CD4-positive, CD25-positive, alpha-beta regulatory T cell (primary cell): ENCODE results near the gene DKK2. TPM values are rescaled to one million over a fixed set of nuclear protein-coding genes. Genes with fewer than 3 reads are reported as not detected.

Experiments used
- ATAC-seq, 2 donors: fragments of 150-1000 bp; cut with Tn5 transposase; one replicate each; pipeline ENCODE4 v1.10.0; 2021; ENCODE audit warnings: low read depth in 2 of 2, moderate number of reproducible peaks in 2 of 2, moderate library complexity in 1 of 2
- DNase-seq, 3 donors: peaks; one replicate each; pipeline versions ENCODE4 v3.0.0 to v3.0.0-alpha.2; 2012 to 2022; ENCODE audit warnings: mixed read lengths in 1 of 3
- H3K27ac ChIP-seq: one replicate; pipeline ENCODE4 v1.7.0; 2013; ENCODE audit warnings: mild to moderate bottlenecking, low read length; ENCODE audit not compliant: insufficient read depth, poor library complexity, severe bottlenecking
- H3K27me3 ChIP-seq: one replicate; pipeline ENCODE4 v1.7.0; 2013; ENCODE audit warnings: low read length; ENCODE audit not compliant: control insufficient read depth, insufficient read depth
- H3K36me3 ChIP-seq: one replicate; pipeline ENCODE4 v1.7.0; 2013; ENCODE audit warnings: mild to moderate bottlenecking, low read length, moderate library complexity; ENCODE audit not compliant: control insufficient read depth, insufficient read depth
- H3K4me1 ChIP-seq: 2 replicates; pipeline ENCODE4 v1.7.0; 2013; ENCODE audit warnings: mild to moderate bottlenecking, low read length; ENCODE audit not compliant: insufficient read depth, control insufficient read depth, poor library complexity, severe bottlenecking
- H3K4me3 ChIP-seq: one replicate; pipeline ENCODE4 v1.7.0; 2013; ENCODE audit warnings: low read depth, mild to moderate bottlenecking, low read length, moderate library complexity
- H3K9me3 ChIP-seq, 2 experiments: 1 replicate in 1 of 2; 2 replicates in 1 of 2; pipeline ENCODE4 v1.7.0; 2013; ENCODE audit warnings: low read length in 2 of 2, mild to moderate bottlenecking in 1 of 2, moderate library complexity in 1 of 2; ENCODE audit not compliant: control insufficient read depth in 2 of 2
- H3K27ac Mint-ChIP-seq, 3 donors: one replicate each; pipeline ENCODE4 v1.8.0; 2020 to 2022; ENCODE audit warnings: mild to moderate bottlenecking in 3 of 3, mixed read lengths in 3 of 3, moderate library complexity in 2 of 3
- H3K27me3 Mint-ChIP-seq: one replicate; pipeline ENCODE4 v1.8.0; 2022; ENCODE audit warnings: mild to moderate bottlenecking, mixed read lengths
- H3K36me3 Mint-ChIP-seq: one replicate; pipeline ENCODE4 v1.8.0; 2020; ENCODE audit warnings: mixed read lengths
- H3K4me1 Mint-ChIP-seq, 4 donors: one replicate each; pipeline ENCODE4 v1.8.0; 2020 to 2022; ENCODE audit warnings: mixed read lengths in 4 of 4, mild to moderate bottlenecking in 1 of 4
- H3K4me3 Mint-ChIP-seq, 4 donors: one replicate each; pipeline ENCODE4 v1.8.0; 2020 to 2022; ENCODE audit warnings: mild to moderate bottlenecking in 4 of 4, mixed read lengths in 4 of 4, moderate library complexity in 3 of 4
- H3K9me3 Mint-ChIP-seq, 7 donors: one replicate each; pipeline ENCODE4 v1.8.0; 2020 to 2022; ENCODE audit warnings: mixed read lengths in 7 of 7, mild to moderate bottlenecking in 3 of 7, moderate library complexity in 2 of 7
- polyA plus RNA-seq, 4 donors: library from polyadenylated mRNA; unstranded; fragments of 300-500 nt; fragmentation: Illumina TruSeq; gene quantifications; one replicate each; pipeline ENCODE4 v1.2.3, GENCODE V29; 2021
- total RNA-seq: library from RNA; stranded (reverse); gene quantifications from one replicate; pipeline ENCODE4 v1.2.3, GENCODE V29; 2022

Gene DKK2
- total and polyA plus RNA-seq, 5 donors from 2014 or later = not detected

GRCh38 chr4:107034996-107035818 lies 906 bp downstream of the DKK2 start:
- H3K4me1 ChIP-seq = peaks cover 7% of the 10 kb centered on the region
- Mint-ChIP-seq H3K36me3 (no peaks in the 10 kb centered on the region), H3K27ac (peak overlapping the region in 1 of 3 donors; percentile 38), H3K4me1 (peaks cover 0 to 21% (median 2%) of the 10 kb centered on the region in 4 donors), H3K9me3 (peaks cover 0 to 5% (median 0%) of the 10 kb centered on the region in 7 donors), H3K27me3 (peaks cover 55% of the 10 kb centered on the region), H3K4me3 (peak overlapping the region in 1 of 4 donors; percentile 13)
- H3K36me3 ChIP-seq = no peaks in the 10 kb centered on the region
- H3K4me3 ChIP-seq = no peak overlapping the region
- ATAC-seq (no peak), DNase-seq (no peak)
- H3K9me3 ChIP-seq = no peaks in the 10 kb centered on the region
- peaks cover 12% of the 10 kb centered on the region for H3K27me3 ChIP-seq
- H3K27ac ChIP-seq = no peak overlapping the region

- Mint-ChIP-seq H3K4me1 (peaks cover 0 to 21% (median 2%) of the 10 kb centered on the region in 4 donors), H3K4me3 (peak overlapping the region in 1 of 4 donors; percentile 39), H3K36me3 (no peaks in the 10 kb centered on the region), H3K9me3 (peaks cover 0 to 5% (median 0%) of the 10 kb centered on the region in 7 donors), H3K27me3 (peaks cover 55% of the 10 kb centered on the region), H3K27ac (no peak overlapping the region)
- DNase-seq (peak in 1 of 3 donors; percentile 4), ATAC-seq (no peak)
- H3K9me3 ChIP-seq = no peaks in the 10 kb centered on the region
- peaks cover 12% of the 10 kb centered on the region for H3K27me3 ChIP-seq
- H3K36me3 ChIP-seq = no peaks in the 10 kb centered on the region
- no peak overlapping the region for H3K27ac ChIP-seq
- H3K4me3 ChIP-seq = no peak overlapping the region
- peaks cover 7% of the 10 kb centered on the region for H3K4me1 ChIP-seq
These were observed 1.8 kb downstream of the DKK2 start for GRCh38 chr4:107034091-107034995.

GRCh38 chr4:107027379-107027778 lies 8.7 kb downstream of the DKK2 start:
- H3K27ac Mint-ChIP-seq = no peak overlapping the region
- no peak for DNase-seq
- ATAC-seq = no peak
- H3K27ac ChIP-seq = no peak overlapping the region
- H3K36me3 ChIP-seq = no peaks in the 10 kb centered on the region
- no peaks in the 10 kb centered on the region for H3K9me3 ChIP-seq
- peaks cover 0 to 4% (median 0%) of the 10 kb centered on the region in 7 donors for H3K9me3 Mint-ChIP-seq
- no peaks in the 10 kb centered on the region for H3K27me3 ChIP-seq
- H3K36me3 Mint-ChIP-seq = no peaks in the 10 kb centered on the region
- H3K4me3 Mint-ChIP-seq = no peak overlapping the region
- H3K4me1 ChIP-seq = no peaks in the 10 kb centered on the region
- no peak overlapping the region for H3K4me3 ChIP-seq
- no peaks in the 10 kb centered on the region for H3K4me1 Mint-ChIP-seq
- peaks cover 2% of the 10 kb centered on the region for H3K27me3 Mint-ChIP-seq

GRCh38 chr4:107018344-107018735 lies 17.8 kb downstream of the DKK2 start:
- Histone ChIP-seq H3K4me3 (no peak overlapping the region), H3K4me1 (no peaks in the 10 kb centered on the region), H3K36me3 (no peaks in the 10 kb centered on the region), H3K9me3 (no peaks in the 10 kb centered on the region), H3K27ac (no peak overlapping the region), H3K27me3 (no peaks in the 10 kb centered on the region)
- ATAC-seq (no peak), DNase-seq (no peak)
- no peaks in the 10 kb centered on the region for H3K27me3 Mint-ChIP-seq
- H3K4me1 Mint-ChIP-seq = no peaks in the 10 kb centered on the region
- no peaks in the 10 kb centered on the region for H3K36me3 Mint-ChIP-seq
- H3K4me3 Mint-ChIP-seq = no peak overlapping the region
- peaks cover 0 to 4% (median 0%) of the 10 kb centered on the region in 7 donors for H3K9me3 Mint-ChIP-seq
- H3K27ac Mint-ChIP-seq = no peak overlapping the region

- Mint-ChIP-seq H3K4me1 (no peaks in the 10 kb centered on the region), H3K9me3 (peaks cover 0 to 4% (median 0%) of the 10 kb centered on the region in 7 donors), H3K4me3 (no peak overlapping the region), H3K27me3 (no peaks in the 10 kb centered on the region), H3K36me3 (no peaks in the 10 kb centered on the region), H3K27ac (no peak overlapping the region)
- no peak overlapping the region for H3K4me3 ChIP-seq
- H3K4me1 ChIP-seq = no peaks in the 10 kb centered on the region
- ATAC-seq = no peak
- no peaks in the 10 kb centered on the region for H3K27me3 ChIP-seq
- no peaks in the 10 kb centered on the region for H3K9me3 ChIP-seq
- H3K36me3 ChIP-seq = no peaks in the 10 kb centered on the region
- H3K27ac ChIP-seq = no peak overlapping the region
- DNase-seq = no peak
These were observed 18.4 kb downstream of the DKK2 start for GRCh38 chr4:107017443-107018343.

- H3K4me1 Mint-ChIP-seq = no peaks in the 10 kb centered on the region
- H3K27ac Mint-ChIP-seq = no peak overlapping the region
- no peaks in the 10 kb centered on the region for H3K36me3 Mint-ChIP-seq
- peaks cover 0 to 4% (median 0%) of the 10 kb centered on the region in 7 donors for H3K9me3 Mint-ChIP-seq
- H3K9me3 ChIP-seq = no peaks in the 10 kb centered on the region
- no peaks in the 10 kb centered on the region for H3K36me3 ChIP-seq
- no peaks in the 10 kb centered on the region for H3K27me3 ChIP-seq
- H3K4me3 Mint-ChIP-seq = no peak overlapping the region
- no peak overlapping the region for H3K4me3 ChIP-seq
- DNase-seq (no peak), ATAC-seq (no peak)
- H3K4me1 ChIP-seq = no peaks in the 10 kb centered on the region
- H3K27me3 Mint-ChIP-seq = no peaks in the 10 kb centered on the region
- no peak overlapping the region for H3K27ac ChIP-seq
These were observed 24.8 kb downstream of the DKK2 start for GRCh38 chr4:107011312-107011711.
